Skeletal muscle satellite cell (primary cell): ENCODE data around the gene TFR2.
"Not testable (repeated sequence)": the region's sequence is repeated elsewhere in the genome, so short reads cannot be mapped to it uniquely, and the experiment has no call there.

ENCODE experiments used
- H3K27me3 ChIP-seq: 2 replicates; pipeline ENCODE4 v1.7.0; 2013; ENCODE audit warnings: low read length; ENCODE audit not compliant: control insufficient read depth, insufficient read depth
- H3K36me3 ChIP-seq: 2 replicates; pipeline ENCODE4 v1.7.0; 2013; ENCODE audit warnings: mild to moderate bottlenecking, control low read depth, low read length; ENCODE audit not compliant: insufficient read depth
- H3K4me1 ChIP-seq: 2 replicates; pipeline ENCODE4 v1.7.0; 2013; ENCODE audit warnings: low read length; ENCODE audit not compliant: control insufficient read depth, insufficient read depth
- H3K4me2 ChIP-seq: 2 replicates; pipeline ENCODE4 v1.7.0; 2013; ENCODE audit warnings: mild to moderate bottlenecking, low read length
- H3K4me3 ChIP-seq: 2 replicates; pipeline ENCODE4 v1.7.0; 2013; ENCODE audit warnings: low read length
- H3K9ac ChIP-seq: 2 replicates; pipeline ENCODE4 v1.7.0; 2013; ENCODE audit warnings: mild to moderate bottlenecking, low read depth, low read length, moderate library complexity
- H3K9me3 ChIP-seq: replicated peaks from 2 replicates; pipeline ENCODE4 v1.7.0; 2013; ENCODE audit warnings: mild to moderate bottlenecking, control low read depth, low read length

TFR2 gene

DNA sequence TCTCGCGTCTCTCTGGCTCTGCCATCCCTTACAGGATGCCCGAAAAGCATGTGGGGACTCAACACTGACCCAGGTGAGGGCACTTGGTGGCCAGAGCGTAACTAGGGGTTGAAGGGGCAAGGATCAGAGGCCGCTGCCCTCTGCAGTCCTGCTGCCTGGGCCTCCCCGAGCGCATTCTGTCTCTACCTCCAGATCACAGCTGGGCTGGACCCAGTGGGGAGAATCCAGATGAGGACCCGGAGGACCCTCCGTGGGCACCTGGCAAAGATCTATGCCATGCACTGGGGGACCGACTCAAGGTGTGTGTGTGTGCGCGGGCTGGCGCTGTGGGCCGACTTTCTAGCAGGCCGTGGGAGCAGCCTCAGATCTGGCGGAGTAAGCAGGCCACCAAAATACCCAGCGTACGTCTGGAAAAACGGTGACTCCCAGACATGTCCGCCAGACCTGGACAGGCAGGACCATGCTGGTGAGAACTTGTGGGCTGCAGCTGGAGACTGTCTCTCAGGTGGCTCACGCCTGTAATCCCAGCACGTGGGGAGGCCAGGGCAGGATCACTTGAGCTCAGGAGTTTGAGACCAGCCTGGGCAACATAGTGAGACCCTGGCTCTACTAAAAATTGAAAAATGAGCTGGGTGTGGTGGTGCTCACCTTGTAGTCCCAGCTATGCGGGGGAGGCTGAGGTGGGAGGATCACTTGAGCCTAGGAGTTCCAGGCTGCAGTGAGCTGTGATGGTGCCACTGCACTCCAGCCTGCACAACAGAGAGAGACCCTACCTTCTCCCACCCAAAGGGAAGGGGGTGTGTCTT lies 35.4 kb upstream of the TFR2 start:
- Histone ChIP-seq H3K36me3 (peaks cover 48% of the 10 kb centered on the region), H3K4me1 (peaks cover 7% of the 10 kb centered on the region), H3K9ac (peak overlapping the region; percentile 31), H3K4me3 (peak overlapping the region; percentile 99), H3K27me3 (no peaks in the 10 kb centered on the region), H3K4me2 (peak overlapping the region; percentile 98), H3K9me3 (no peaks in the 10 kb centered on the region)

DNA sequence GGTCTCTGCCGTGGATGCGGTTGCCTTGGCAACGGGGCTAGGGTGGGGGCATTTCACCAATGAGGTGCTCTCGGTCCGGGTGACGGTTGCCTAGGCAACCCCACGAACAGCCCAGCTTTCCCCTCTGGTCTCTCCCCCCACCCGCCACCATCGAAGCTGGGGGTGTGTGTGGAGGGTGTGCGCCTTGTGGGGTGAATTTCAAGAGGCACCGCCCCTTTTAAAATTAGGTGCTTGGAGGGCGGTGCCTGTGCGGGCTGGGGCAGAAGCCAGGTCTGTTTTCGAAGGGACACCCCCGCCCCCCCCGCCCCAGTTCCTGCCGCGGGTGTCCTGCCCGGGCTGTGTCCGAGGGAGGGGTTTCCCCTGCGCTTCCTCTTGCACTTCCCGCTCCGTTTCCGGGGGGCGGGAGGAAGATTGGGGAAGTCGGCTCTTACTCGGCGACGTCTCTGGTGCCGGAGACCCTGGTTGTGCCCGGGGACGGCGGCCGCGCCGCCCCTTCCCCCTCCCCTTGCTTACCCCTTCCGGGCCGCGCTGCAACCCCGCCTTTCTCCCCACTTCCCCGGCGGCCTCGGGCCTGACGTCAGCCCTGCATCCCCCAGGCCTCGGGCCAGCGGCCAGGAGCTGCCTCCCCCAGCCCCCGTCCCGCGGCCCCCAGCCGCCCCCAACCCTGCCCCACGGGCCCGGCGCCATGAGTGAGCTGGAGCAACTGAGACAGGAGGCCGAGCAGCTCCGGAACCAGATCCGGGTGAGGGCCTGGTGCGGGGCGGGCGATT lies 34.4 kb upstream of the TFR2 start:
- Histone ChIP-seq H3K4me1 (peaks cover 6% of the 10 kb centered on the region), H3K9me3 (no peaks in the 10 kb centered on the region), H3K9ac (peak overlapping the region; percentile 99), H3K27me3 (no peaks in the 10 kb centered on the region), H3K36me3 (peaks cover 40% of the 10 kb centered on the region), H3K4me2 (peak overlapping the region; percentile 98), H3K4me3 (peak overlapping the region; percentile 99)

DNA sequence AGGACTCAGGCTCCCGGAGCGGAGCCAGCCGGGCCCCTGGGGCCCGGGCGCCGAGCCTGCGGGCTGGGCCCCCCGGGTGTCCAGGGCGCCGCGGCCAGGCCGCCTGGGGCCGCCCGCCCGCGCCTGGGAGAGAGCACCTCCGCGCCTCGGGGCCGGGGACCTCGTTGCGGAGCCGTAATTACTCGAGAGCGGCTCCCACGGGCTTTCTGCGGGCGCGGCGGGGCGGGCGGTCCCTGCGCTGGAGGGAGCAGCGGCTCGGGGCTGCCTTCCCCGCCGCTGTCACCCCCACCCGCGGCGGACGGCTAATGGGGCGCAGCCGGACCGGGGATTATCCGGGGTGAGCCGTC lies 33.7 kb upstream of the TFR2 start:
- peak overlapping the region; percentile 98 for H3K4me2 ChIP-seq
- H3K9ac ChIP-seq: peak overlapping the region; percentile 99

DNA sequence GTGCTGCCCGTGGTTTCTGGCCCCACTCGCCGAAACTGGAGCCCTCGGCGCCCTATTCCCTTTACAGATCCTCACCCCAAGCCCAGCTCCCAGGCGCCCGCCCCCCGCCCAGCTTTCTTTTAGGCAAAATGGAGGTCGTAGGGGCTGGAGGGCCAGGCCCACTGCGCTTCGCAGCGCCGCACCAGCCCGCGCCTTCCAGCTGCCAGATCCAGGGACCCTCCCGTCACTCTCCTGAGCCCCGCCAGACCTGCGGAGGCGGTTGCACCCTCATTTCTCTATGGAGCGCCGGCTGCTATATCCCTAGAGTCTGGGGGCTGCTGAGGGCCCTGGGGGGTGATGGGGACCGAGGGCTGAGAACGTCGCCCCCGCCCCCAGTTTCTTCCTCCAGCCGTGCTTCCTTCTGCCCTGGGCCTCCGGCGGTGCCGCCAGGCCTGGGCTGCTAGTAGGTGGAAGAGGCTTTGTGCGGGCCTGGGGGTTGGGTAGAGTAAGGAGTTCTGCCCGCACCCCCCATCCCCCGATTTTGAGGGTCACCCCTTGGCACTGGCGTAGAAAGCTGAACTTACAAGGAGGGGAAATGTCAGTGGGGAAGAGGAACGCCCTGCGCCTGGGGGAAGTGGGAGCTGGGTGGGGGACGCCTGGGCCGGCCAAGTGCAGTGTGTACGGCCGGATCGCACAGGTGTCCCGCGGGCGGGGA lies 33.2 kb upstream of the TFR2 start:
- H3K36me3 ChIP-seq: peaks cover 29% of the 10 kb centered on the region
- peak overlapping the region; percentile 99 for H3K9ac ChIP-seq
- no peaks in the 10 kb centered on the region for H3K9me3 ChIP-seq
- no peaks in the 10 kb centered on the region for H3K4me1 ChIP-seq
- peak overlapping the region; percentile 99 for H3K4me3 ChIP-seq
- H3K4me2 ChIP-seq: peak overlapping the region; percentile 98
- peaks cover 6% of the 10 kb centered on the region for H3K27me3 ChIP-seq

More for the DNA sequence above, 33.7 kb upstream of the TFR2 start:
- peaks cover 33% of the 10 kb centered on the region for H3K36me3 ChIP-seq
- H3K4me1 ChIP-seq: no peaks in the 10 kb centered on the region
- no peaks in the 10 kb centered on the region for H3K9me3 ChIP-seq
- H3K27me3 ChIP-seq: peaks cover 3% of the 10 kb centered on the region
- peak overlapping the region; percentile 99 for H3K4me3 ChIP-seq

DNA sequence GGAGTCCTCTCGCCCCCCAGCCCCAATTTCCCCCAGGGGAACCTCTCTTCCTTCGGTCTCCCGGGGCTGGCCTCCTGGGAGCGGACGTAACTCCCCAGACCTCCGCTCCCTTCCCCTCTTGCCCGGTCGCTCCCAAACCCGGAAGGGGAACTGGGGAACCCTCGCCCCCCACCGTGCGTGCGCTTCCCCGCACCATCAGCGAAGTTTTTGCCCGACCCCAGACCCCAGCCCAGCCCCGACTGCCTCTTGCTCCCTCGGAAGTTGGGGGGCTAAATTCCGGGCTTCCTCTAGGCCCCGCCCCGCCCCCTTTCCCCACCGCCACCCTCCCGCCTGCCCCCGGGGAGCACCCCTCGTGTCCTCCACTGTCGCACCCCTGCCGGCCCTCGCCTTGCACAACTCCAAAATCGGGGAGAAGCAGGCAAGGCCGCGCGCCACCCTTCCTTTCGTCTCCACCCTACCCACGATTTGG lies 32.6 kb upstream of the TFR2 start:
- Histone ChIP-seq H3K4me2 (peak overlapping the region; percentile 98), H3K4me3 (peak overlapping the region; percentile 99), H3K4me1 (no peaks in the 10 kb centered on the region), H3K9ac (peak overlapping the region; percentile 99), H3K9me3 (no peaks in the 10 kb centered on the region), H3K36me3 (peaks cover 24% of the 10 kb centered on the region), H3K27me3 (peaks cover 6% of the 10 kb centered on the region)

DNA sequence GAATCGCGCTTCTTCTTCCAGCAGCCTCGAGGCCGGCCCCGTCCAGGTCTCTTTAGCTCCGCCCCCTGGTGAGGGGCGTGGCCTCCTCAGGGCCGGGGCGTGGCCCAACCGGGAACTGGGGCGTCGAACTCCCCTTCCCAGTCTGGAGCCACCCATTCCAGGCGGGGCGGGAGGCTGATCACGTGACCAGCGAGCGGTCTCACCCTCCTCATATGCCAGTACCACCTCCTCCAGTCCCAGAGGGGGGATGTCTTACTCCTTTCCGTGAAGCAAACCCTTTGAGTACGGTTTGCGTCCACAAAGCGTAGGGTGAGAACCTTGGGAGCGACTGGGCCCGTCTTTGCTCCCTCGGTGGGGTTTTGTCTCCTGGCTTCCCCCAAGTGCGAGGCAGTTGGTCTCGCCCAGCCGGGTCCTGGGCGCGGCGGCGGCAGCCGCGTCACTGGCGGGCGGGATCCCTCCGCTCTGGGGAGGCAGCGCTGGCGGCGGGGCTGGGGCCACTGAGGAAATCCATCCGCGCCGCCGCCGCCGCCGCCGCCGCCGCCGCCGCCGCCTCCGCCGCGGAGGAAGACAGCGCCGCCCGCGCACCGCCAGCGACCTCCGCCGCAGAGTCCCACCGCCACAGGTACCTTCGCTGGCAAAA lies 32.1 kb upstream of the TFR2 start, which contains the start of gene GNB2:
Gene GNB2 (plus strand): TSS at position 439 of the 640 bp plus-strand sequence. CDS start 2,526 bp downstream, outside the sequence.
- Histone ChIP-seq H3K27me3 (peaks cover 6% of the 10 kb centered on the region), H3K9me3 (no peaks in the 10 kb centered on the region), H3K36me3 (peaks cover 21% of the 10 kb centered on the region), H3K4me1 (no peaks in the 10 kb centered on the region), H3K4me3 (peak within 1 kb of the TSS; percentile 99), H3K9ac (peak within 1 kb of the TSS; percentile 99), H3K4me2 (peak within 1 kb of the TSS; percentile 99)

DNA sequence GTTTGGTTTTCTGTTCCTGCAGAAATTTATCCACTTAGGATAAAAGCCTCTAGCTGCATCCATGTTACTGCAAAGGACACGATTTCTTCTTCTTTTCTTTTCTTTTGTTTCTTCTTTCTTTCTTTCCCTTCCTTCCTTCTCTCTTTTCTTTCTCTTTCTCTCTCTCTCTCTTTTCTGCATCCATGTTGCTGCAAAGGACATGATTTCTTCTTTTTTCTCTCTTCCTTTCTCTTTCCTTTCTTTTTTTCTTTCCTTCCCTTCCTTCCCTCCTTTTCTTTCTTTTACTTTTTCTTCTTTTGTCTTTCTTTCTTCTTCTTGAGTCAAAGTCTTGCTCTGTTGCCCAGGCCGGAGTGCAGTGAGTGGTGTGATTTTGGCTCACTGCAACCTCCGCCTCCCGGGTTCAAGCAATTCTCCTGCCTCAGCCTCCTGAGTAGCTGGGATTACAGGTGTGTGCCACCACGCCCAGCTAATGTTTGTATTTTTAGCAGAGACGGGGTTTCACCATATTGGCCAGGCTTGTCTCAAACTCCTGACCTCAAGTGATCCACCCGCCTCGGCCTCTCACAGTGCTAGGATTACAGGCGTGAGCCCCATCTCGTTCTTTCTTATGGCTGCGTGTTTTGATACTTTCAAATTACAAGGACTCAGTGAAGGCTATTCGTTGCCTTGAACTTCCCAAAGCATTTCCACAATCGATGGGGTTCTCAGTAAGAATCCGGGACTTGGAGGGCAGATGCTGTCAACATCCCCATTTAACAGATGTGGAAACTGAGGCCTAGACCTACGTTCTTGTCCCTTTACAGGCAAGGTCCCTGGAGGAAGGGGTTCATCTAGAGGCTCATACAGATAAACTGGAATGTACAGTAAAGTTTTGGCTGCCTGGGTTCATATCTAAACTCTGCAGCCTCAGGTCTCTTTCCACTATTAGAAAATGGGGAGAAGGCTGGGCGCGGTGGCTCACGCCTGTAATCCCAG lies 30.3 kb upstream of the TFR2 start:
- Histone ChIP-seq H3K4me2 (no peak overlapping the region), H3K27me3 (peaks cover 16% of the 10 kb centered on the region), H3K9ac (no peak overlapping the region), H3K4me3 (no peak overlapping the region), H3K36me3 (peaks cover 3% of the 10 kb centered on the region), H3K9me3 (no peaks in the 10 kb centered on the region), H3K4me1 (no peaks in the 10 kb centered on the region)

DNA sequence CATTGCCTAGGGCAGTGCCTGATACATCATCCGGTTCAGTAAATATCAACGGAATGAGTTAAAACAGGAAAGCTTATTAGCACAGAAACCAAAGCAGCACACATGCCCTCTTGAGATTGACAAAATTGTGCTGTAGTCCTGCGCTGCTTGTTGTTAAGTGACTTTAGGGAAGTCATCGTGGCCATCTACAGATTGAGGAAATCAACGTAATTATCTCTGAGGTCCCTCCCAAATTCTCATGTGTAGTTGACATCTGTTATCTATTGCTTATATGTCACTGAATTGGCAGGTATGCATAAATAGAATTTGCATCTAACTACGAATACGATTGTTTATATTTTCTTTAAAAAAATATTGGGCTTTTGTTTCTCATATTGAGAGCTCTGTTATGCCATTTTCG lies 28.7 kb upstream of the TFR2 start:
- H3K4me3 ChIP-seq: no peak overlapping the region
- H3K36me3 ChIP-seq: no peaks in the 10 kb centered on the region
- H3K4me2 ChIP-seq: no peak overlapping the region
- H3K27me3 ChIP-seq: peaks cover 27% of the 10 kb centered on the region
- no peaks in the 10 kb centered on the region for H3K4me1 ChIP-seq
- H3K9ac ChIP-seq: no peak overlapping the region
- H3K9me3 ChIP-seq: no peaks in the 10 kb centered on the region

DNA sequence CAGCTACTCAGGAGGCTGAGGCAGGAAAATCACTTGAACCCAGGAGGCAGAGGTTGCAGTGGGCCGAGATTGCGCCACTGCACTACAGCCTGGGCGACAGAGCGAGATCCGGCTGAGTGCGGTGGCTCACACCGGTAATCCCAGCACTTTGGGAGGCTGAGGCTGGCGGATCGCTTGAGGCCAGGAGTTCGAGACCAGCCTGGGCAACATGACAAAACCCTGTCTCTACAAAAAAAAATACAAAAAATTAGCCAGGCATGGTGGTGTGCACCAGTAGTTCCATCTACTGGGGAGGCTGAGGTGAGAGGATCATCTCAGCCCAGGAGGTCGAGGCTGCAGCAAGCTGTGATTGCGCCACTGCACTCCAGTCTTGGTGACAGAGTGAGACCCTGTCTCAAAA lies 27.8 kb upstream of the TFR2 start:
- H3K4me2 ChIP-seq, H3K4me1 ChIP-seq, H3K4me3 ChIP-seq, H3K9ac ChIP-seq, H3K9me3 ChIP-seq, H3K36me3 ChIP-seq: not testable (repeated sequence)
- peaks cover 27% of the 10 kb centered on the region for H3K27me3 ChIP-seq

DNA sequence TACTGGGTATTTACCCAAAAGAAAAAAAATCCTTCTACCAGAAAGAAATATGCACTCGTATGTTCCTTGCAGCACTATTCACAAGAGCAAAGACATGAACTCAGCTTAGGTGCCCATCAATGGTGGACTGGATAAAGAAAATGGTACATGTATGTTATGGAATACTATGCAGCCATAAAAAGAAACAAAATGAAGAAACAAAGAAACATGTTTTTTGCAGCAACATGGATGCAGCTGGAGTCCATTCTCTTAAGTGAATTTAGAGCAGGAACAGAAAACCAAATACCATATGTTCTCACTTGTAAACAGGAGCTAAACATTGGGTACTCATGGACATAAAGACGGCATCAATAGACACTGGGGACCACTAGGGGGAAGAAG lies 26.7 kb upstream of the TFR2 start:
- Histone ChIP-seq H3K4me1 (no peaks in the 10 kb centered on the region), H3K36me3 (no peaks in the 10 kb centered on the region), H3K9me3 (no peaks in the 10 kb centered on the region), H3K4me3 (no peak overlapping the region), H3K9ac (no peak overlapping the region), H3K27me3 (peaks cover 27% of the 10 kb centered on the region), H3K4me2 (no peak overlapping the region)
